Parathyroid adenoma (tissue), 2 donors: Measurements from ENCODE around the gene MVB12B.

Experiments
- H2AFZ ChIP-seq: fragments of 300-600 bp; sonication (generic); one replicate; pipeline ENCODE4 v1.7.0; 2017; ENCODE audit warnings: antibody characterized with exemption, mild to moderate bottlenecking
- H3K27ac ChIP-seq: fragments of 300-600 bp; sonication (generic); one replicate; pipeline ENCODE4 v1.7.0; 2017
- H3K27me3 ChIP-seq: fragments of 300-600 bp; sonication (generic); one replicate; pipeline ENCODE4 v1.7.0; 2017; ENCODE audit warnings: low read length; ENCODE audit not compliant: control insufficient read depth, insufficient read depth
- H3K36me3 ChIP-seq: fragments of 300-600 bp; sonication (generic); one replicate; pipeline ENCODE4 v1.7.0; 2017; ENCODE audit warnings: low read length; ENCODE audit not compliant: control insufficient read depth, insufficient read depth
- H3K4me1 ChIP-seq: fragments of 300-600 bp; sonication (generic); one replicate; pipeline ENCODE4 v1.7.0; 2017; ENCODE audit warnings: control low read depth
- H3K4me2 ChIP-seq: fragments of 300-600 bp; sonication (generic); one replicate; pipeline ENCODE4 v1.7.0; 2017; ENCODE audit warnings: low read length
- H3K4me3 ChIP-seq: fragments of 300-600 bp; sonication (generic); one replicate; pipeline ENCODE4 v1.7.0; 2017; ENCODE audit warnings: low read depth, low read length
- H3K79me2 ChIP-seq: fragments of 300-600 bp; sonication (generic); one replicate; pipeline ENCODE4 v1.7.0; 2017; ENCODE audit warnings: control low read depth
- H3K9ac ChIP-seq: fragments of 300-600 bp; sonication (generic); one replicate; pipeline ENCODE4 v1.7.0; 2017; ENCODE audit warnings: mild to moderate bottlenecking
- H3K9me3 ChIP-seq: fragments of 300-600 bp; sonication (generic); one replicate; pipeline ENCODE4 v1.7.0; 2017; ENCODE audit warnings: low read length; ENCODE audit not compliant: control insufficient read depth
- TF ChIP-seq, protein P1 (sequence below): fragments of 300-600 bp; sonication (generic); IDR thresholded peaks from one replicate; pipeline ENCODE4 v1.7.0; 2017; ENCODE audit warnings: antibody characterized with exemption, mild to moderate bottlenecking
- donor health status: primary hyperparathyroidism.

MVB12B gene

DNA sequence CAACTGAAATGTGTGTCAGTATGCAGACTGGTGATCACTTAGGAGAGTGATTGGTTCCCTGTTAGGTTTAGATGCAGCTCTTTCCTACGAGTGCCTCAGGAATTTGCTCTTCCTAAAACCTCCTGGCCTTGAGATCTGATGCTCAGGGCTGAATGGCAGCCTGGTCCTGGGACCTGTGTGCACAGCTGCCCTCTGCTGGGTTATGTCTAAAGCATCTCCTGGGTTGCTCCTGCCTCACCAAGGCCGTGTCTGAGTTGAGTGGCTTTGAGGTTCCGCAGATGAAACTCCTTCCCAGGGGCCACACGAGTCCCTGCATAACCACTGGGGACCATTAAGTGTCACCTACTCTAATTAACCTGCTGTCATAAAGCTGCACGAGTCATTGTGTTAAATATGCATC is 59.5 kb downstream of the MVB12B start:
- TF ChIP-seq, protein P1, sequence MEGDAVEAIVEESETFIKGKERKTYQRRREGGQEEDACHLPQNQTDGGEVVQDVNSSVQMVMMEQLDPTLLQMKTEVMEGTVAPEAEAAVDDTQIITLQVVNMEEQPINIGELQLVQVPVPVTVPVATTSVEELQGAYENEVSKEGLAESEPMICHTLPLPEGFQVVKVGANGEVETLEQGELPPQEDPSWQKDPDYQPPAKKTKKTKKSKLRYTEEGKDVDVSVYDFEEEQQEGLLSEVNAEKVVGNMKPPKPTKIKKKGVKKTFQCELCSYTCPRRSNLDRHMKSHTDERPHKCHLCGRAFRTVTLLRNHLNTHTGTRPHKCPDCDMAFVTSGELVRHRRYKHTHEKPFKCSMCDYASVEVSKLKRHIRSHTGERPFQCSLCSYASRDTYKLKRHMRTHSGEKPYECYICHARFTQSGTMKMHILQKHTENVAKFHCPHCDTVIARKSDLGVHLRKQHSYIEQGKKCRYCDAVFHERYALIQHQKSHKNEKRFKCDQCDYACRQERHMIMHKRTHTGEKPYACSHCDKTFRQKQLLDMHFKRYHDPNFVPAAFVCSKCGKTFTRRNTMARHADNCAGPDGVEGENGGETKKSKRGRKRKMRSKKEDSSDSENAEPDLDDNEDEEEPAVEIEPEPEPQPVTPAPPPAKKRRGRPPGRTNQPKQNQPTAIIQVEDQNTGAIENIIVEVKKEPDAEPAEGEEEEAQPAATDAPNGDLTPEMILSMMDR = no peak
- no peak overlapping the region for H3K27ac ChIP-seq
- no peaks in the 10 kb centered on the region for H3K79me2 ChIP-seq
- H3K27me3 ChIP-seq = no peaks in the 10 kb centered on the region
- H2AFZ ChIP-seq = no peak overlapping the region
- no peaks in the 10 kb centered on the region for H3K36me3 ChIP-seq
- H3K4me1 ChIP-seq = no peaks in the 10 kb centered on the region
- no peak overlapping the region for H3K4me2 ChIP-seq
- H3K4me3 ChIP-seq = no peak overlapping the region
- no peaks in the 10 kb centered on the region for H3K9me3 ChIP-seq
- no peak overlapping the region for H3K9ac ChIP-seq

DNA sequence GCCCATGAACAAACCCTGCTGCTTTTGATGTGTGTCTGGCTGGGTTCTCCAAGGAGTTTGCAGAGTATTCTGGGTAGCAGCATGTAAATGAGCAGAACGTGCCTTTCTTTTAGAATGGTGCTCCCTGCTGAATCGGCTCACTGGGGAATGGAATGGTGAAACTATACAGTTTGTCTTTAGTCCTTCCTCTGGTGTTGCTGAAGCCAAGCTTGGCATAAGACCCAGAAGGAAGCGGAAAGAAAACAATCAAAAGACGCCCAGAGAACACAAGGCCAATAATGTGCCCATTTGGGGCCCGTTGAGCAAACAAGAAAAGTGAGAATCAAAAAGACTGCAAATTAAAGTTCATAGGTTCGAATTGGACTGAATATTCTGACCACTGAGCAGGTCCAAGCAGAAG is 60.1 kb downstream of the MVB12B start:
- no peaks in the 10 kb centered on the region for H3K79me2 ChIP-seq
- H3K4me1 ChIP-seq = no peaks in the 10 kb centered on the region
- no peaks in the 10 kb centered on the region for H3K27me3 ChIP-seq
- TF ChIP-seq, protein P1 = no peak
- no peaks in the 10 kb centered on the region for H3K36me3 ChIP-seq
- no peak overlapping the region for H3K4me3 ChIP-seq
- H3K4me2 ChIP-seq = no peak overlapping the region
- no peak overlapping the region for H2AFZ ChIP-seq
- H3K27ac ChIP-seq = no peak overlapping the region
- no peaks in the 10 kb centered on the region for H3K9me3 ChIP-seq
- no peak overlapping the region for H3K9ac ChIP-seq

DNA sequence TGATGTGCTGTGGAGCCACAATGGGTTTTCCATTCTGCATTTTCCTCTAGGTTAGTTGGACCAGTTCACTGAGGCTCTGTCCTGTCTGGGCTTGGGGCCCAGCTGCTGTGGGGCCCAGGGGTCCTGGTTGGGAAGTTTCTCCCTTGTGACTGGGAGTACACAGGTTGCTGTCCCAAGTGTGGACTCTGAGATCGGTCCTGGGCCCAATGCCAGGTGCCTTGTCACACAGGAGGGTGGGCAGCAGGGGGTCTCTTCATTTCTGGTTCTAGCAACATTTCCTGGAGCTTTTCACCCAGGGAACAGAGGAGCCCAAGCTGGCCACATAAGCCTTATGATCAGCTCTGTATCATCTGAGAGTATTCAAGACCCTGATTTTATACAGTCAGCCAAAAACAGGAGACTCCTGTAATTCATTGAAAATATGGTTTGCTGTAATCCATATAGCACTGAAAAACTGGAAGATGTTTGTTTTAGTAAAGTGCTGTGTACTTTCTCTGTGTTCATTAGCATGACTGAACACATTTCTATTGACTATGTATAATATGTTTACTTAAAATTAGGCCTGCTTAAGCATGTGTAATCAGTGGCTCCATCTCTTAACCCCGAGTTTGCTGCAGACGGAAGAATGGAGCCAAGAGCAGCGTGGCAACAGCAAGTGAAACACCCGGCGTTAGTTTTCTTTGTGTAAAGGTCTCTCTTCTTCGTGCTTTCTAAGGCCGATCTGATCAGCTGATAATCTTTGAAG is 62.5 kb downstream of the MVB12B start:
- H3K4me3 ChIP-seq = no peak overlapping the region
- no peaks in the 10 kb centered on the region for H3K79me2 ChIP-seq
- TF ChIP-seq, protein P1 = no peak
- H3K4me2 ChIP-seq = no peak overlapping the region
- no peak overlapping the region for H2AFZ ChIP-seq
- no peaks in the 10 kb centered on the region for H3K9me3 ChIP-seq
- no peaks in the 10 kb centered on the region for H3K4me1 ChIP-seq
- H3K27me3 ChIP-seq = no peaks in the 10 kb centered on the region
- no peak overlapping the region for H3K27ac ChIP-seq
- H3K9ac ChIP-seq = no peak overlapping the region
- H3K36me3 ChIP-seq = no peaks in the 10 kb centered on the region

DNA sequence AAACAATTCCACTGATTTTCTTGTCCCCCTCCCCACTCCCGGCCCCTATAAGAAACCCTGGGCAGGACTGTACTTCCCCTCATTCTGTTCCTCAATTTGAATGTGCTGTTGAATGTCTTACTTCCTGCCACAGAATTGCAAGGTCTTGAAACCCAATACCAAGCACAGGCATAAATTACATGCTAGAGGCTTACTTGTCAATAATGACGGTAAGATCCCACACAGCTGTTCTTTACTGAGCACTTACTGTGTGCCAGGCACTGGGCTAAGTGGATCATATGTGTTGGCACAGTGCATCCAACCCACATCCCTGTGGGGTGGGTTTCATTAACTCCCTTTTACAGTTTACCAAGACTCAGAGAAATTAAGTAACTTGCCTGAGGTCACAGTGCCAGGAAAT is 63.4 kb downstream of the MVB12B start:
- Histone ChIP-seq H3K27me3 (no peaks in the 10 kb centered on the region), H3K36me3 (no peaks in the 10 kb centered on the region), H3K79me2 (no peaks in the 10 kb centered on the region), H3K4me3 (no peak overlapping the region), H3K9ac (no peak overlapping the region), H3K27ac (no peak overlapping the region), H3K4me1 (no peaks in the 10 kb centered on the region), H3K9me3 (no peaks in the 10 kb centered on the region), H3K4me2 (no peak overlapping the region), H2AFZ (no peak overlapping the region)
- TF ChIP-seq, protein P1 = no peak

DNA sequence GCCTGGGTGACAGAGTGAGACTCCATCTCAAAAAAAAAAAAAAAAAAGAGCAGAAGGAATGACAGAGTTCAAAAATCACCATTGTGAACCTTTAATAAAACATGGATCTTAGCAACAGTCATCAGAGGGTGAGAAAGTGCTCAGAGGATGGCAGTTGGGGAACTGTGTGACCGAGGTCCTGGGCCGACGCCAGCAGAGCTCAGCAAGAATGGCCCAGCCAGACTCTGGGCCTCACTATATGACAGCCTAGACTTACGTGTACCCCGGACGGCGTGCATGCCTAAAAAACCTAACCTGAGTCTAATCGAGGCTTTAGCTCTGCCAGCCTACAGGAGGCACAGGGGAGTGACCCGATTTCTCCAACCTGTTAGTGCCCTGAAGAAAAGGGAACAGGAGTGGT is 64.3 kb downstream of the MVB12B start:
- no peak overlapping the region for H3K27ac ChIP-seq

More for the DNA sequence above, 64.3 kb downstream of the MVB12B start:
- Histone ChIP-seq H2AFZ (no peak overlapping the region), H3K9ac (no peak overlapping the region), H3K27me3 (no peaks in the 10 kb centered on the region), H3K36me3 (no peaks in the 10 kb centered on the region), H3K4me2 (no peak overlapping the region), H3K79me2 (no peaks in the 10 kb centered on the region), H3K9me3 (no peaks in the 10 kb centered on the region), H3K4me1 (no peaks in the 10 kb centered on the region), H3K4me3 (no peak overlapping the region)
- TF ChIP-seq, protein P1 = no peak
